A673 (cell line): ENCODE measurements around the gene KIF17.

Experiments
- EZH2 ChIP-seq: fragments of 200-600 bp; sonication (generic); IDR thresholded peaks from 2 replicates; pipeline ENCODE4 v1.6.1; 2017; ENCODE audit warnings: borderline replicate concordance, low read depth, mild to moderate bottlenecking, mixed read lengths, antibody characterized with exemption, low read length; ENCODE audit not compliant: poor library complexity, severe bottlenecking
- TF ChIP-seq, protein P1 (sequence below): fragments of 300-800, 200-600 bp; sonication (generic); conservative IDR thresholded peaks from 2 replicates; pipeline ENCODE4 v1.5.1; 2017; ENCODE audit warnings: low read depth, mild to moderate bottlenecking, antibody characterized with exemption, low read length, moderate library complexity, mixed read lengths

DNA sequence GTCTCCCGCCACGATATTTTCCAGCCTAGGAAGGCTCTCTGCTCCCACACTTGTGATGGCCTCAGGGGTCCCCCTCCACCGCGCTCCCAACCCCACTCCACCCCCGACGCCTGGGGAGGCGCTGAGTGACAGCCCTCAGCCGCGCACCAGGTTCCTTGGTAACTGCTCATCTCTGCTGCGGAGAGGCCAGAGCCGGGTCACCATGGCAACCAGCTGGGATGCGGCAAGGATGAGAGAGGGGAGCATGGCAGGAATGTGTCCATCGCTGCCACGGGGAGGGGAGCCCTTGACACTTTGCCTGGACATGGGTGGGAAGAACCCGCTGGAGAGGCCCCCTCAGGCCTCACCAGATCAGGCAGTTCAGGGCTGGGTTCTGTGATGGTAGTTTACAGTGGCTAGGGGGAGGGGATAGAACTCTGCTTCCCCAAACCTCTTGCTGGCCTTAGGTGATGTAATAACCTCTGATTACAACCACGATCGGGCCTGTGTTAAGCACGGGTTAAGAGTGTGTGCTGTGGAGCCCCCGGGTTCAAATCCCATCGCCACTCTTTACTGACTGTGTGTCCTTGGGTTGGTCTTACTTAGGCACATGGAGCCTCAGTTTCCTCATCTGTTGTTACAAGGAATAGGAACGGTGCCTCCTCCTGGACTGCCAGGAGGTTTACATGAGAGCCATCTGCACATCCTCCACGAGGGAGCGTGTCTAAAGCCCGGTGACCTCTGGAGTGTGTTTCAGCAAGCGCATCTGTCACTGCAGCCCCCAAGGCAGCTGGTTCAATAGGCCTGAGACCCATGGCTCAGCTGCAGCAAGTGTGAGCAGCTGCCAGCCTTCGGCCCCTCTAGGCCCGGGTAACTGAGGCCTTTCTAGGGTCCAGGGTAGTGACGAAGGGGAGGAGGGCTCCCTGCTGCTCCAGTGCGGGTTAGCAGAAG, 6.3 kb downstream of the KIF17 start:
- TF ChIP-seq, protein P1, sequence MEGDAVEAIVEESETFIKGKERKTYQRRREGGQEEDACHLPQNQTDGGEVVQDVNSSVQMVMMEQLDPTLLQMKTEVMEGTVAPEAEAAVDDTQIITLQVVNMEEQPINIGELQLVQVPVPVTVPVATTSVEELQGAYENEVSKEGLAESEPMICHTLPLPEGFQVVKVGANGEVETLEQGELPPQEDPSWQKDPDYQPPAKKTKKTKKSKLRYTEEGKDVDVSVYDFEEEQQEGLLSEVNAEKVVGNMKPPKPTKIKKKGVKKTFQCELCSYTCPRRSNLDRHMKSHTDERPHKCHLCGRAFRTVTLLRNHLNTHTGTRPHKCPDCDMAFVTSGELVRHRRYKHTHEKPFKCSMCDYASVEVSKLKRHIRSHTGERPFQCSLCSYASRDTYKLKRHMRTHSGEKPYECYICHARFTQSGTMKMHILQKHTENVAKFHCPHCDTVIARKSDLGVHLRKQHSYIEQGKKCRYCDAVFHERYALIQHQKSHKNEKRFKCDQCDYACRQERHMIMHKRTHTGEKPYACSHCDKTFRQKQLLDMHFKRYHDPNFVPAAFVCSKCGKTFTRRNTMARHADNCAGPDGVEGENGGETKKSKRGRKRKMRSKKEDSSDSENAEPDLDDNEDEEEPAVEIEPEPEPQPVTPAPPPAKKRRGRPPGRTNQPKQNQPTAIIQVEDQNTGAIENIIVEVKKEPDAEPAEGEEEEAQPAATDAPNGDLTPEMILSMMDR, result no peak
- no peak for TF ChIP-seq EZH2
